ENCODE results near the gene SYNGR4.

GRCh38 chr19:48381178-48381950 lies 17.2 kb downstream of the SYNGR4 start:
- TF ChIP-seq CTCF (IDR thresholded peaks at IDR 0.05) (no peak), POLR2A (IDR thresholded peaks at IDR 0.05) (no peak), POLR2AphosphoS5 (IDR thresholded peaks at IDR 0.05) (no peak), EP300 (IDR thresholded peaks at IDR 0.05) (no peak)

All from upper lobe of left lung (tissue), 4 donors.